GM23338 (cell line): ENCODE results near the gene EBPL. TPM values are rescaled to one million over a fixed set of nuclear protein-coding genes. Genes with fewer than 3 reads are reported as not detected.
A peak's percentile ranks its signal among the peaks of the same experiment; 100 is the strongest.

Source experiments
- ATAC-seq: fragments of 200-7000 bp; cut with Tn5 transposase; 3 replicates; pipeline ENCODE4 v1.9.1; 2020
- DNase-seq: peaks from one replicate; pipeline ENCODE4 v3.0.0-alpha.2; 2015; ENCODE audit warnings: low spot score
- H2AFZ ChIP-seq: fragments of 200-600 bp; sonication (generic); 2 replicates; pipeline ENCODE4 v1.8.0; 2016; ENCODE audit warnings: antibody characterized with exemption, mild to moderate bottlenecking, moderate library complexity
- H3F3A ChIP-seq: fragments of 200-600 bp; sonication (generic); replicated peaks from 2 replicates; pipeline ENCODE4 v1.8.0; 2017; ENCODE audit warnings: antibody characterized with exemption, mixed run types, low read depth
- H3K27ac ChIP-seq: fragments of 200-600 bp; sonication (generic); 2 replicates; pipeline ENCODE4 v1.6.1; 2016; ENCODE audit warnings: low read depth
- H3K27me3 ChIP-seq: fragments of 200-600 bp; sonication (generic); 2 replicates; pipeline ENCODE4 v1.8.0; 2016; ENCODE audit warnings: mild to moderate bottlenecking, mixed run types, moderate library complexity; ENCODE audit not compliant: insufficient read depth
- H3K36me3 ChIP-seq: fragments of 200-600 bp; sonication (generic); 2 replicates; pipeline ENCODE4 v1.8.0; 2016; ENCODE audit warnings: mild to moderate bottlenecking; ENCODE audit not compliant: insufficient read depth
- H3K4me1 ChIP-seq: fragments of 200-600 bp; sonication (generic); 2 replicates; pipeline ENCODE4 v1.8.0; 2016; ENCODE audit warnings: mild to moderate bottlenecking, moderate library complexity; ENCODE audit not compliant: insufficient read depth
- H3K4me2 ChIP-seq: fragments of 200-600 bp; sonication (generic); 2 replicates; pipeline ENCODE4 v1.7.1; 2017; ENCODE audit warnings: mixed run types
- H3K4me3 ChIP-seq: fragments of 200-600 bp; sonication (generic); 2 replicates; pipeline ENCODE4 v1.6.1; 2016; ENCODE audit warnings: mixed run types
- H3K79me2 ChIP-seq: fragments of 200-600 bp; sonication (generic); replicated peaks from 2 replicates; pipeline ENCODE4 v1.8.0; 2017; ENCODE audit warnings: mild to moderate bottlenecking; ENCODE audit not compliant: insufficient read depth
- H3K9me2 ChIP-seq: fragments of 200-600 bp; sonication (generic); 2 replicates; pipeline ENCODE4 v1.8.0; 2017; ENCODE audit not compliant: insufficient read depth
- H4K20me1 ChIP-seq: fragments of 200-600 bp; sonication (generic); replicated peaks from 2 replicates; pipeline ENCODE4 v1.8.0; 2017; ENCODE audit warnings: mild to moderate bottlenecking; ENCODE audit not compliant: insufficient read depth
- H3K27ac Mint-ChIP-seq: 2 replicates; pipeline ENCODE4 v1.8.0; 2020; ENCODE audit warnings: inconsistent platforms, mild to moderate bottlenecking, moderate library complexity, mixed read lengths
- H3K27me3 Mint-ChIP-seq: 3 replicates; pipeline ENCODE4 v1.8.0; 2022; ENCODE audit warnings: low read depth, mild to moderate bottlenecking, moderate library complexity, mixed read lengths, inconsistent platforms; ENCODE audit not compliant: insufficient read depth, poor library complexity
- H3K36me3 Mint-ChIP-seq: 3 replicates; pipeline ENCODE4 v1.8.0; 2021; ENCODE audit warnings: low read depth, mild to moderate bottlenecking, inconsistent platforms, moderate library complexity, mixed read lengths
- H3K4me1 Mint-ChIP-seq: 3 replicates; pipeline ENCODE4 v1.8.0; 2020; ENCODE audit warnings: mild to moderate bottlenecking, inconsistent platforms, mixed read lengths
- H3K4me3 Mint-ChIP-seq: 3 replicates; pipeline ENCODE4 v1.8.0; 2021; ENCODE audit warnings: moderate library complexity, mild to moderate bottlenecking, inconsistent platforms, mixed read lengths
- H3K9me3 Mint-ChIP-seq: 3 replicates; pipeline ENCODE4 v1.8.0; 2020; ENCODE audit warnings: moderate library complexity, mild to moderate bottlenecking, inconsistent platforms, mixed read lengths
- CREB1 ChIP-seq: fragments of 250-450 bp; sonication (Bioruptor Pico); IDR thresholded peaks from 2 replicates; pipeline ENCODE4 v1.5.0; 2020; ENCODE audit warnings: low read depth, mild to moderate bottlenecking, moderate library complexity
- EZH2 ChIP-seq: fragments of 200-600 bp; sonication (generic); IDR thresholded peaks from one replicate; pipeline ENCODE4 v1.8.0; 2017; ENCODE audit warnings: antibody characterized with exemption, mild to moderate bottlenecking, low read depth; ENCODE audit not compliant: unreplicated experiment
- EZH2phosphoT487 ChIP-seq: fragments of 200-600 bp; sonication (generic); IDR thresholded peaks from one replicate; pipeline ENCODE4 v1.8.1; 2018; ENCODE audit warnings: antibody characterized with exemption; ENCODE audit not compliant: unreplicated experiment
- JUNB ChIP-seq: IDR thresholded peaks from one replicate; pipeline ENCODE4 v1.6.1; 2016; ENCODE audit warnings: antibody characterized with exemption; ENCODE audit not compliant: unreplicated experiment
- NANOG ChIP-seq: IDR thresholded peaks from 2 replicates; pipeline ENCODE4 v1.6.1; 2016; ENCODE audit warnings: antibody characterized with exemption, borderline replicate concordance
- POLR2AphosphoS5 ChIP-seq: IDR thresholded peaks from 2 replicates; pipeline ENCODE4 v1.6.1; 2016; ENCODE audit warnings: antibody characterized with exemption, low read depth
- STAT1 ChIP-seq: IDR thresholded peaks from one replicate; pipeline ENCODE4 v1.6.1; 2016; ENCODE audit warnings: antibody characterized with exemption; ENCODE audit not compliant: unreplicated experiment
- ZNF114 ChIP-seq: fragments of 250-450 bp; sonication (Bioruptor Pico); IDR thresholded peaks from 2 replicates; pipeline ENCODE4 v1.5.0; 2020; ENCODE audit warnings: mild to moderate bottlenecking, moderate library complexity
- ZNF331 ChIP-seq: fragments of 250-450 bp; sonication (Bioruptor Pico); IDR thresholded peaks from 2 replicates; pipeline ENCODE4 v1.5.0; 2020; ENCODE audit warnings: low read depth, mild to moderate bottlenecking, moderate library complexity
- polyA plus RNA-seq: library from polyadenylated mRNA; unstranded; fragments of >200 nt; fragmentation: Nextera tagmentation; extraction: Ambion mirVana; gene quantifications from 2 replicates; pipeline ENCODE4 v1.2.1, GENCODE V29; 2016
- total RNA-seq: library from RNA; depleted of rRNA; stranded (reverse); fragments of >200 nt; shearing (Covaris generic); gene quantifications from 2 replicates; pipeline ENCODE4 v1.2.3, GENCODE V29; 2014
- TF ChIP-seq, protein P1 (sequence below), 2 experiments: fragments of 200-600 bp in 1 of 2; sonication (generic) in 1 of 2; conservative IDR thresholded peaks; 2 replicates each; pipeline versions ENCODE4 v1.5.1 to v1.6.1; 2016 to 2017; ENCODE audit warnings: antibody characterized with exemption in 2 of 2, low read depth in 2 of 2, mild to moderate bottlenecking in 2 of 2, moderate library complexity in 1 of 2
- TF ChIP-seq, protein P2 (sequence below): IDR thresholded peaks from one replicate; pipeline ENCODE4 v1.6.1; 2018; ENCODE audit warnings: antibody characterized with exemption; ENCODE audit not compliant: unreplicated experiment
- TF ChIP-seq, protein P3 (sequence below): IDR thresholded peaks from 2 replicates; pipeline ENCODE4 v1.6.1; 2016; ENCODE audit warnings: antibody characterized with exemption

EBPL gene
- total and polyA plus RNA-seq, 2 experiments from 2014 or later = 231 to 245 TPM

DNA sequence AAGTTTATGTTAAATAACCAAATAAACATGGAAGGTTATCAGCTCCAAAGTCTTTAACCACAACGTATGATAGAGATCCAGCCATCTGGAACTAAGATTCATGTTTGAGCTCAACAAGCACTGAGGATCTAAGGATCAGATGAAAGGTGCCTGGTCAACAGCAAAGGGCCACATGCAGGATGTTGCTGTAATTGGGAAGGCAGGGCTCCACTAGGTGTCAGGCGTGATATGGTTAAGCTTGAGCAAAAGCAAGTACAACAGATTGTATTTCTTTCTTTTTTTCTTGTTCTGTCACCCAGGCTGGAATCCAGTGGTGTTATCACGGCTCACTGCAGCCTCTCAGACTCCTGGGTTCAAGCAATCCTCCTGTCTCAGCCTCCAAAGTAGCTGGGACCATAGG, 12.0 kb downstream of the EBPL start:
- no peak overlapping the region for H2AFZ ChIP-seq
- H3K36me3 ChIP-seq = peaks cover 18% of the 10 kb centered on the region
- H3K27me3 ChIP-seq = no peaks in the 10 kb centered on the region
- DNase-seq (no peak), ATAC-seq (no peak)
- no peak overlapping the region for H3K4me2 ChIP-seq
- no peaks in the 10 kb centered on the region for H3K4me1 ChIP-seq
- Mint-ChIP-seq H3K36me3 (peaks cover 86% of the 10 kb centered on the region), H3K27me3 (peaks cover 3% of the 10 kb centered on the region), H3K4me1 (no peaks in the 10 kb centered on the region), H3K27ac (no peak overlapping the region), H3K9me3 (peaks cover 28% of the 10 kb centered on the region), H3K4me3 (no peak overlapping the region)
- peaks cover 28% of the 10 kb centered on the region for H4K20me1 ChIP-seq
- H3F3A ChIP-seq = no peaks in the 10 kb centered on the region
- H3K9me2 ChIP-seq = no peaks in the 10 kb centered on the region
- H3K4me3 ChIP-seq = no peak overlapping the region
- no peak overlapping the region for H3K27ac ChIP-seq
- TF ChIP-seq, protein P1, sequence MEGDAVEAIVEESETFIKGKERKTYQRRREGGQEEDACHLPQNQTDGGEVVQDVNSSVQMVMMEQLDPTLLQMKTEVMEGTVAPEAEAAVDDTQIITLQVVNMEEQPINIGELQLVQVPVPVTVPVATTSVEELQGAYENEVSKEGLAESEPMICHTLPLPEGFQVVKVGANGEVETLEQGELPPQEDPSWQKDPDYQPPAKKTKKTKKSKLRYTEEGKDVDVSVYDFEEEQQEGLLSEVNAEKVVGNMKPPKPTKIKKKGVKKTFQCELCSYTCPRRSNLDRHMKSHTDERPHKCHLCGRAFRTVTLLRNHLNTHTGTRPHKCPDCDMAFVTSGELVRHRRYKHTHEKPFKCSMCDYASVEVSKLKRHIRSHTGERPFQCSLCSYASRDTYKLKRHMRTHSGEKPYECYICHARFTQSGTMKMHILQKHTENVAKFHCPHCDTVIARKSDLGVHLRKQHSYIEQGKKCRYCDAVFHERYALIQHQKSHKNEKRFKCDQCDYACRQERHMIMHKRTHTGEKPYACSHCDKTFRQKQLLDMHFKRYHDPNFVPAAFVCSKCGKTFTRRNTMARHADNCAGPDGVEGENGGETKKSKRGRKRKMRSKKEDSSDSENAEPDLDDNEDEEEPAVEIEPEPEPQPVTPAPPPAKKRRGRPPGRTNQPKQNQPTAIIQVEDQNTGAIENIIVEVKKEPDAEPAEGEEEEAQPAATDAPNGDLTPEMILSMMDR (conservative IDR thresholded peaks at IDR 0.05; ENCODE audit: low read depth in 2 of 2) = peak; percentile 9 to 27; a peak in 1 of 4 replicates
- TF ChIP-seq CREB1 (CRISPR knock-in tag) = no peak
- peaks cover 96% of the 10 kb centered on the region for H3K79me2 ChIP-seq

DNA sequence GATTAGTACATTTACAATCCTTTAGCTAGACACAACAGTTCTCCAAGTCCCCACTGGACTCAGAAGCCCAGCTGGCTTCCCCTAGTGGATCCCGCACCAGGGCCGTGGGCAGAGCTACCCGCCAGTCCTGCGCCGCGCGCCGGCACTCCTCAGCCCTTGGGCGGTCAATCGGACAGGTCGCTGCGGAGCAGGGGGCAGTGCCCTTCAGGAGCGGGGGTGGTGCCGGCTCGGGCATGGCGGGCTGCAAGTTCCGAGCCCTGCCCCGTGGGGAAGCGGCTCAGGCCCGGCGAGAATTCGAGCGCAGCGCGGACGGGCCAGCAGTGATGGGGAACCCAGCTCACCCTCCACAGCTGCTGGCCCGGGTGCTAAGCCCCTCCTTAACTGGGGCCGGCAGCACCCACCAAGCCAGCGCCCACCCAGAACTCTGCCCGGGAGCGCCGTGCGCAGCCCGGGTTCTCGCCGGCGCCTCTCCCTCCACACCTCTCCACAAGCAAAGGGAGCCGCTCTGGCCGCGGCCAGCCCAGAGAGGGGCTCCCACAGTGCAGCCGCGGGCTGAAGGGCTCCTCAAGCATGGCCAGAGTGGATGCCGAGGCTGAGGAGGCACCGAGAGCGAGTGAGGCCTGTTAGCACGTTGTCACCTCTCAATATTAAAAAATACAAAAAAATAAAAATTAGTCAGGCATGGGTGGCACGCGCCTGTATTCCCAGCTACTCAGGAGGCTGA, 12.9 kb downstream of the EBPL start:
- no peaks in the 10 kb centered on the region for H3K4me1 Mint-ChIP-seq
- H3K4me2 ChIP-seq = no peak overlapping the region
- H2AFZ ChIP-seq = no peak overlapping the region
- ATAC-seq = no peak
- no peak for DNase-seq
- peaks cover 79% of the 10 kb centered on the region for H3K36me3 Mint-ChIP-seq
- peaks cover 95% of the 10 kb centered on the region for H3K79me2 ChIP-seq
- no peak overlapping the region for H3K4me3 Mint-ChIP-seq
- H3K36me3 ChIP-seq = peaks cover 18% of the 10 kb centered on the region
- peaks cover 3% of the 10 kb centered on the region for H3K27me3 Mint-ChIP-seq
- no peak overlapping the region for H3K27ac Mint-ChIP-seq
- peaks cover 28% of the 10 kb centered on the region for H4K20me1 ChIP-seq
- H3K4me1 ChIP-seq = no peaks in the 10 kb centered on the region
- no peak overlapping the region for H3K4me3 ChIP-seq
- no peaks in the 10 kb centered on the region for H3K27me3 ChIP-seq
- H3K9me2 ChIP-seq = no peaks in the 10 kb centered on the region
- H3K27ac ChIP-seq = no peak overlapping the region
- H3K9me3 Mint-ChIP-seq = peaks cover 28% of the 10 kb centered on the region
- H3F3A ChIP-seq = no peaks in the 10 kb centered on the region
- TF ChIP-seq EZH2phosphoT487 (no peak), POLR2AphosphoS5 (no peak), EZH2 (no peak), NANOG (no peak), ZNF331 (CRISPR knock-in tag) (no peak), CREB1 (CRISPR knock-in tag) (no peak), STAT1 (no peak), JUNB (no peak), ZNF114 (CRISPR knock-in tag) (no peak)
- TF ChIP-seq, protein P2, sequence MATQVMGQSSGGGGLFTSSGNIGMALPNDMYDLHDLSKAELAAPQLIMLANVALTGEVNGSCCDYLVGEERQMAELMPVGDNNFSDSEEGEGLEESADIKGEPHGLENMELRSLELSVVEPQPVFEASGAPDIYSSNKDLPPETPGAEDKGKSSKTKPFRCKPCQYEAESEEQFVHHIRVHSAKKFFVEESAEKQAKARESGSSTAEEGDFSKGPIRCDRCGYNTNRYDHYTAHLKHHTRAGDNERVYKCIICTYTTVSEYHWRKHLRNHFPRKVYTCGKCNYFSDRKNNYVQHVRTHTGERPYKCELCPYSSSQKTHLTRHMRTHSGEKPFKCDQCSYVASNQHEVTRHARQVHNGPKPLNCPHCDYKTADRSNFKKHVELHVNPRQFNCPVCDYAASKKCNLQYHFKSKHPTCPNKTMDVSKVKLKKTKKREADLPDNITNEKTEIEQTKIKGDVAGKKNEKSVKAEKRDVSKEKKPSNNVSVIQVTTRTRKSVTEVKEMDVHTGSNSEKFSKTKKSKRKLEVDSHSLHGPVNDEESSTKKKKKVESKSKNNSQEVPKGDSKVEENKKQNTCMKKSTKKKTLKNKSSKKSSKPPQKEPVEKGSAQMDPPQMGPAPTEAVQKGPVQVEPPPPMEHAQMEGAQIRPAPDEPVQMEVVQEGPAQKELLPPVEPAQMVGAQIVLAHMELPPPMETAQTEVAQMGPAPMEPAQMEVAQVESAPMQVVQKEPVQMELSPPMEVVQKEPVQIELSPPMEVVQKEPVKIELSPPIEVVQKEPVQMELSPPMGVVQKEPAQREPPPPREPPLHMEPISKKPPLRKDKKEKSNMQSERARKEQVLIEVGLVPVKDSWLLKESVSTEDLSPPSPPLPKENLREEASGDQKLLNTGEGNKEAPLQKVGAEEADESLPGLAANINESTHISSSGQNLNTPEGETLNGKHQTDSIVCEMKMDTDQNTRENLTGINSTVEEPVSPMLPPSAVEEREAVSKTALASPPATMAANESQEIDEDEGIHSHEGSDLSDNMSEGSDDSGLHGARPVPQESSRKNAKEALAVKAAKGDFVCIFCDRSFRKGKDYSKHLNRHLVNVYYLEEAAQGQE = no peak
- TF ChIP-seq, protein P3, sequence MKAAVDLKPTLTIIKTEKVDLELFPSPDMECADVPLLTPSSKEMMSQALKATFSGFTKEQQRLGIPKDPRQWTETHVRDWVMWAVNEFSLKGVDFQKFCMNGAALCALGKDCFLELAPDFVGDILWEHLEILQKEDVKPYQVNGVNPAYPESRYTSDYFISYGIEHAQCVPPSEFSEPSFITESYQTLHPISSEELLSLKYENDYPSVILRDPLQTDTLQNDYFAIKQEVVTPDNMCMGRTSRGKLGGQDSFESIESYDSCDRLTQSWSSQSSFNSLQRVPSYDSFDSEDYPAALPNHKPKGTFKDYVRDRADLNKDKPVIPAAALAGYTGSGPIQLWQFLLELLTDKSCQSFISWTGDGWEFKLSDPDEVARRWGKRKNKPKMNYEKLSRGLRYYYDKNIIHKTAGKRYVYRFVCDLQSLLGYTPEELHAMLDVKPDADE = no peak
- TF ChIP-seq, protein P1 (conservative IDR thresholded peaks at IDR 0.05; ENCODE audit: low read depth in 2 of 2) = no peak
